Gastroesophageal sphincter (tissue), 4 donors: ENCODE results near the gene CEP170B. TPM values are rescaled to one million over a fixed set of nuclear protein-coding genes. Genes with fewer than 3 reads are reported as not detected.

Experiments used
- ATAC-seq: fragments of 150-250 bp; one replicate; pipeline ENCODE4 v1.9.1; 2016; ENCODE audit warnings: mild to moderate bottlenecking, moderate library complexity
- H3K27ac ChIP-seq, 4 donors: fragments of 200-600 bp; sonication (generic) in 3 of 4; 1 replicate in 3 of 4; 2 replicates in 1 of 4; pipeline ENCODE4 v1.5.1; 2016 to 2019
- H3K27me3 ChIP-seq: fragments of 200-600 bp; sonication (generic); one replicate; pipeline ENCODE4 v1.5.1; 2019
- H3K36me3 ChIP-seq, 2 donors: fragments of 200-600 bp; sonication (generic); one replicate each; pipeline ENCODE4 v1.5.1; 2019; ENCODE audit warnings: control low read depth in 1 of 2
- H3K4me1 ChIP-seq, 3 donors: fragments of 200-600 bp; sonication (generic); 1 replicate in 2 of 3; 2 replicates in 1 of 3; pipeline ENCODE4 v1.5.1; 2016 to 2019; ENCODE audit warnings: control low read depth in 2 of 3
- H3K4me3 ChIP-seq, 2 donors: fragments of 200-600 bp; sonication (generic); one replicate each; pipeline ENCODE4 v1.5.1; 2019; ENCODE audit warnings: mild to moderate bottlenecking in 1 of 2, moderate library complexity in 1 of 2
- H3K9me3 ChIP-seq, 3 donors: fragments of 200-600 bp; sonication (generic); one replicate each; pipeline ENCODE4 v1.5.1; 2017 to 2019; ENCODE audit warnings: control low read depth in 2 of 3
- EP300 ChIP-seq: sonication (generic); formaldehyde crosslinking; IDR thresholded peaks from one replicate; pipeline ENCODE4 v1.6.1; 2017; ENCODE audit warnings: antibody characterized with exemption, mild to moderate bottlenecking
- POLR2A ChIP-seq, 2 donors: fragments of 450-650 bp; IDR thresholded peaks; one replicate each; pipeline ENCODE4 v1.6.1; 2017; ENCODE audit warnings: antibody characterized with exemption in 2 of 2, mild to moderate bottlenecking in 2 of 2, moderate library complexity in 1 of 2
- POLR2AphosphoS5 ChIP-seq: sonication (generic); formaldehyde crosslinking; IDR thresholded peaks from one replicate; pipeline ENCODE4 v1.6.1; 2017; ENCODE audit warnings: antibody characterized with exemption
- WGBS, 2 donors: methylation state at CpG; one replicate each; pipeline ENCODE4 v1.1.5; 2018; ENCODE audit warnings: low coverage in 1 of 2; 5-methylcytosine and 5-hydroxymethylcytosine counted together
- total RNA-seq, 4 donors: library from RNA; depleted of rRNA; stranded (reverse); fragments of >200 nt; gene quantifications; one replicate each; pipeline ENCODE4 v1.1.0, GENCODE V29; 2016
- TF ChIP-seq, protein P1 (sequence below), 4 experiments: fragments of 200-600 bp in 2 of 4; fragments of 450-650 bp in 2 of 4; sonication (generic) in 1 of 4; IDR thresholded peaks; one replicate each; pipeline ENCODE4 v1.5.1; 2017 to 2019; ENCODE audit warnings: antibody characterized with exemption in 4 of 4, mild to moderate bottlenecking in 2 of 4, moderate library complexity in 2 of 4

Gene CEP170B
- total RNA-seq, 4 donors from 2014 or later: 18.7 to 64.7 (median 25.5) TPM

- H3K9me3 ChIP-seq: no peaks in the 10 kb centered on the region
- H3K27me3 ChIP-seq: no peaks in the 10 kb centered on the region
- no CpG with 5 or more reads among the region's 100 CpGs for WGBS, 2 donors
- peak overlapping the region; percentile 60 to 71 for H3K4me3 ChIP-seq
- H3K4me1 ChIP-seq: peaks cover 0 to 30% (median 13%) of the 10 kb centered on the region in 3 donors
- peak; percentile 88 for ATAC-seq
- peaks cover 0 to 9% of the 10 kb centered on the region in 2 donors for H3K36me3 ChIP-seq
- TF ChIP-seq, protein P1, sequence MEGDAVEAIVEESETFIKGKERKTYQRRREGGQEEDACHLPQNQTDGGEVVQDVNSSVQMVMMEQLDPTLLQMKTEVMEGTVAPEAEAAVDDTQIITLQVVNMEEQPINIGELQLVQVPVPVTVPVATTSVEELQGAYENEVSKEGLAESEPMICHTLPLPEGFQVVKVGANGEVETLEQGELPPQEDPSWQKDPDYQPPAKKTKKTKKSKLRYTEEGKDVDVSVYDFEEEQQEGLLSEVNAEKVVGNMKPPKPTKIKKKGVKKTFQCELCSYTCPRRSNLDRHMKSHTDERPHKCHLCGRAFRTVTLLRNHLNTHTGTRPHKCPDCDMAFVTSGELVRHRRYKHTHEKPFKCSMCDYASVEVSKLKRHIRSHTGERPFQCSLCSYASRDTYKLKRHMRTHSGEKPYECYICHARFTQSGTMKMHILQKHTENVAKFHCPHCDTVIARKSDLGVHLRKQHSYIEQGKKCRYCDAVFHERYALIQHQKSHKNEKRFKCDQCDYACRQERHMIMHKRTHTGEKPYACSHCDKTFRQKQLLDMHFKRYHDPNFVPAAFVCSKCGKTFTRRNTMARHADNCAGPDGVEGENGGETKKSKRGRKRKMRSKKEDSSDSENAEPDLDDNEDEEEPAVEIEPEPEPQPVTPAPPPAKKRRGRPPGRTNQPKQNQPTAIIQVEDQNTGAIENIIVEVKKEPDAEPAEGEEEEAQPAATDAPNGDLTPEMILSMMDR (IDR thresholded peaks at IDR 0.05): peak in 3 of 4 experiments; percentile 81 to 91 (median 89)
- TF ChIP-seq EP300 (no peak), POLR2A (IDR thresholded peaks at IDR 0.05) (peak in 1 of 2 donors; percentile 24), POLR2AphosphoS5 (peak; percentile 34)
- H3K27ac ChIP-seq: peak overlapping the region; percentile 1 to 82 (median 80)
Measured at GRCh38 chr14:104932676-104933631, 67.9 kb downstream of the CEP170B start.

DNA sequence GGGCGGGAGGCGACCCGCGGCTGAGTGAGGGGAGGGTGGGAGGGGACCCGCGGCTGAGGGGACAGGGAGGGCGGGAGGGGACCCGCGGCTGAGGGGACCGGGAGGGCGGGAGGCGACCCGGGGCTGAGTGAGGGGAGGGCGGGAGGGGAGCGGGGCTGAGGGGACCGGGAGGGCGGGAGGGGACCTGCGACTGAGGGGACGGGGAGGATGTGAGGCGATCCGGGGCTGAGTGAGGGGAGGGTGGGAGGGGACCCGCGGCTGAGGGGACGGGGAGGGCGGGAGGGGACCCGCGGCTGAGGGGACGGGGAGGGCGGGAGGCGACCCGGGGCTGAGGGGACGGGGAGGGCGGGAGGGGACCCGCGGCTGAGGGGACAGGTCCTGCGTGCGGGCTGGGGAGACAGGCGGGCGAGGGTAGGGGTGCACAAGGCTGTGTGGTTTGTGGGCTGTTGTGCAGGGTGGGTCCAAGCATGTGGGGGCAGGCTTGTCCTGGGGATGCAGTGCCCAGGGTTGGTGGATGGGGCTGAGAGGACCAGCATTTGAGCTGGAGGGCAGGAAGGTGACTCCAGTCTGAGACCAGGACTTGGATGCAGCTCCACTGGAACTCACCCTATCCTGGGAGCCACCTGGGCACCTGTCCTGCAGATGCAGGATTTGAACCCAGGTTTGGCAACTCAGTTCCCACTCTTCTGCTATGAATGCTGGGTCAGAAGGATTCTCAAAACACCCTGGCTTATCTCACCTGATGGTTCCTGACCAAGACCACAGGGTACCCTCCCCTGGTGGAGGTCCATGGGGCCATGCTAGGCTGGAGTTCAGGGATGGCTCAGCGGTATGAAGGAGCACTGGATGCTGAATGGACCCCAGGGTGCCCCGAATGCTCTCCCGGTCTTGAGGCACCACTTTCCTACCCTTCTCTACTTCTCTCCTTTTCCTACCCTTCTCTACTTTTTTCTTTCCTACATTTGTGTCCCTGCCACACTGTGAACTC lies 69.0 kb downstream of the CEP170B start:
- Histone ChIP-seq H3K36me3 (peaks cover 0 to 17% of the 10 kb centered on the region in 2 donors), H3K4me1 (peaks cover 0 to 30% (median 13%) of the 10 kb centered on the region in 3 donors), H3K4me3 (peak overlapping the region; percentile 60 to 71), H3K27ac (peak overlapping the region in 3 of 4 donors; percentile 1 to 82 (median 80)), H3K27me3 (no peaks in the 10 kb centered on the region), H3K9me3 (no peaks in the 10 kb centered on the region)
- 35% methylated on average over 8 of the region's 42 CpGs; no CpG with 5 or more reads in 1 of the 2 donors for WGBS, 2 donors
- no peak for TF ChIP-seq POLR2A (IDR thresholded peaks at IDR 0.05)
- TF ChIP-seq, protein P1 (IDR thresholded peaks at IDR 0.05): no peak
- no peak for TF ChIP-seq POLR2AphosphoS5
- TF ChIP-seq EP300: no peak
- ATAC-seq: no peak

GRCh38 chr14:104935026-104935650 lies 70.1 kb downstream of the CEP170B start:
- no peak for ATAC-seq
- peaks cover 0 to 30% (median 13%) of the 10 kb centered on the region in 3 donors for H3K4me1 ChIP-seq
- TF ChIP-seq, protein P1 (IDR thresholded peaks at IDR 0.05): no peak
- TF ChIP-seq POLR2AphosphoS5 (no peak), POLR2A (IDR thresholded peaks at IDR 0.05) (no peak), EP300 (no peak)
- H3K9me3 ChIP-seq: no peaks in the 10 kb centered on the region
- H3K27me3 ChIP-seq: no peaks in the 10 kb centered on the region
- H3K36me3 ChIP-seq: peaks cover 0 to 28% of the 10 kb centered on the region in 2 donors
- no peak overlapping the region for H3K27ac ChIP-seq
- H3K4me3 ChIP-seq: no peak overlapping the region
- 0% methylated on average over 1 of the region's 3 CpGs; no CpG with 5 or more reads in 1 of the 2 donors for WGBS, 2 donors

DNA sequence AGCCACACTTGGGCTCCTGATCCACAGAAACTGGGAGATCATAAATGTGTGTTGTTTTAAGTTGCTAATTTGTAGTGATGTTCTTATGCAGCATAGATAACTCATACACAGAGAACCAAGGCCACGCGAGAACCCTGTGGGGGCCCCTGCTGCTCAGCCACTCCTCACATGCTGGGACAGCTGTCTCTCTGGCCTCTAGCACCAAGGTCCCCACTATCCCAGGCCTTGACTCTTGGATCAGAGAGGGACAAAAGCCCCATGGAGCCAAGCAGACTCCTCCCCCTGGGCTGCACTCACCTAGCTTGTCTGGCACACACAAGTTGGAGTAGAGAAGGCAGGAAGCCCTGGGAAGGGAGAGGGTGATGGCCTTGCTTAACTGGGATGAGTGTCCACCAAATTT lies 70.9 kb downstream of the CEP170B start:
- H3K27ac ChIP-seq: peak overlapping the region in 1 of 4 donors; percentile 38
- H3K27me3 ChIP-seq: no peaks in the 10 kb centered on the region
- H3K4me1 ChIP-seq: peaks cover 0 to 30% (median 13%) of the 10 kb centered on the region in 3 donors
- no peak overlapping the region for H3K4me3 ChIP-seq
- no peaks in the 10 kb centered on the region for H3K9me3 ChIP-seq
- no peak for ATAC-seq
- TF ChIP-seq POLR2AphosphoS5 (no peak), EP300 (no peak), POLR2A (IDR thresholded peaks at IDR 0.05) (no peak)
- TF ChIP-seq, protein P1 (IDR thresholded peaks at IDR 0.05): no peak
- peaks cover 0 to 36% of the 10 kb centered on the region in 2 donors for H3K36me3 ChIP-seq
- 40 to 50% methylated on average over 1 to 2 of the region's 2 CpGs for WGBS, 2 donors
